HepG2 (cell line): ENCODE results near the gene PLIN4. TPM values are rescaled to one million over a fixed set of nuclear protein-coding genes. Genes with fewer than 3 reads are reported as not detected.

Experiments used
- BRCA1 ChIP-seq: sonication (generic); formaldehyde crosslinking; IDR thresholded peaks from 2 replicates; pipeline ENCODE4 v1.4.0; 2020; ENCODE audit warnings: missing genetic modification reagents
- BRD4 ChIP-seq: sonication (generic); formaldehyde crosslinking; IDR thresholded peaks from 2 replicates; pipeline ENCODE4 v1.4.0; 2020; ENCODE audit warnings: missing genetic modification reagents
- HOXA7 ChIP-seq: sonication (generic); formaldehyde crosslinking; IDR thresholded peaks from 2 replicates; pipeline ENCODE4 v1.8.1; 2022; ENCODE audit warnings: mild to moderate bottlenecking, missing genetic modification reagents, moderate library complexity
- NRL ChIP-seq: sonication (generic); formaldehyde crosslinking; IDR thresholded peaks from 2 replicates; pipeline ENCODE4 v1.5.0; 2020; ENCODE audit warnings: missing genetic modification reagents, mild to moderate bottlenecking, moderate library complexity, borderline replicate concordance
- PAXIP1 ChIP-seq: sonication (generic); formaldehyde crosslinking; conservative IDR thresholded peaks from 2 replicates; pipeline ENCODE4 v1.4.0; 2020; ENCODE audit warnings: mild to moderate bottlenecking, missing genetic modification reagents, moderate library complexity
- RAD21 ChIP-seq: fragments of 450-650 bp; formaldehyde crosslinking; IDR thresholded peaks from 2 replicates; pipeline ENCODE4 v1.5.0; 2020; ENCODE audit warnings: mild to moderate bottlenecking
- YEATS4 ChIP-seq: sonication (generic); formaldehyde crosslinking; IDR thresholded peaks from 2 replicates; pipeline ENCODE4 v1.4.0; 2020; ENCODE audit warnings: missing genetic modification reagents, borderline replicate concordance
- ZFP1 ChIP-seq: IDR thresholded peaks from 2 replicates; pipeline ENCODE4 v1.6.1; 2016
- ZFP91 ChIP-seq: sonication (generic); formaldehyde crosslinking; IDR thresholded peaks from 2 replicates; pipeline ENCODE4 v1.9.0; 2022; ENCODE audit warnings: missing genetic modification reagents, mild to moderate bottlenecking, borderline replicate concordance
- ZHX1 ChIP-seq: sonication (generic); formaldehyde crosslinking; IDR thresholded peaks from 2 replicates; pipeline ENCODE4 v1.8.1; 2022; ENCODE audit warnings: low read depth, mild to moderate bottlenecking, missing genetic modification reagents
- ZMAT3 ChIP-seq: sonication (generic); formaldehyde crosslinking; conservative IDR thresholded peaks from 2 replicates; pipeline ENCODE4 v1.7.0; 2021; ENCODE audit warnings: missing genetic modification reagents
- ZMYM4 ChIP-seq: sonication (generic); formaldehyde crosslinking; IDR thresholded peaks from 2 replicates; pipeline ENCODE4 v1.8.1; 2023; ENCODE audit warnings: mild to moderate bottlenecking, missing genetic modification reagents
- ZNF598 ChIP-seq: sonication (generic); formaldehyde crosslinking; IDR thresholded peaks from 2 replicates; pipeline ENCODE4 v1.5.1; 2020; ENCODE audit warnings: mild to moderate bottlenecking, missing genetic modification reagents, borderline replicate concordance
- ZNF891 ChIP-seq: sonication (generic); formaldehyde crosslinking; IDR thresholded peaks from 2 replicates; pipeline ENCODE4 v1.5.0; 2020; ENCODE audit warnings: mild to moderate bottlenecking, missing genetic modification reagents
- polyA plus RNA-seq, 8 experiments: library from polyadenylated mRNA; depleted of rRNA in 3 of 8; stranded (reverse) in 7 of 8; unstranded in 1 of 8; fragments of >200 nt; fragmentation: Illumina TruSeq in 4 of 8; extraction: Trizol in 4 of 8; gene quantifications; 2 replicates each; pipeline versions ENCODE4 v1.2.1 to v1.2.3, GENCODE V29; 2011 to 2016; ENCODE audit warnings: low read depth in 4 of 8, missing spikeins in 1 of 8, mixed read lengths in 1 of 8; ENCODE audit not compliant: insufficient read depth in 1 of 8
- total RNA-seq, 5 experiments: library from RNA; depleted of rRNA; stranded (reverse); fragments of >200 nt; fragmentation: Illumina TruSeq; extraction: Trizol; gene quantifications; 2 replicates each; pipeline ENCODE4 v1.2.3, GENCODE V29; 2016; ENCODE audit warnings: low read depth in 1 of 5
- TF ChIP-seq, protein P1 (sequence below), 2 experiments: sonication (generic) in 1 of 2; formaldehyde crosslinking in 1 of 2; IDR thresholded peaks; 2 replicates each; pipeline versions ENCODE4 v1.4.0 to v1.6.1; 2018 to 2020; ENCODE audit warnings: missing genetic modification reagents in 2 of 2, borderline replicate concordance in 1 of 2, low read depth in 1 of 2, mild to moderate bottlenecking in 1 of 2, missing biosample characterization in 1 of 2
- TF ChIP-seq, protein P2 (sequence below): sonication (generic); formaldehyde crosslinking; IDR thresholded peaks from 2 replicates; pipeline ENCODE4 v1.4.0; 2020; ENCODE audit warnings: missing genetic modification reagents, mild to moderate bottlenecking, borderline replicate concordance

The PLIN4 gene
- total and polyA plus RNA-seq, 2 of the 13 experiments (the other 11 are each of a cell fraction or from before 2014, with no cell fraction given): 1.1 to 1.3 TPM

- no peak; the same call in 1 of the 2 replicates for TF ChIP-seq ZHX1
- TF ChIP-seq NRL (CRISPR knock-in tag): no peak
- TF ChIP-seq ZMYM4 (CRISPR knock-in tag): no peak
- TF ChIP-seq, protein P1, sequence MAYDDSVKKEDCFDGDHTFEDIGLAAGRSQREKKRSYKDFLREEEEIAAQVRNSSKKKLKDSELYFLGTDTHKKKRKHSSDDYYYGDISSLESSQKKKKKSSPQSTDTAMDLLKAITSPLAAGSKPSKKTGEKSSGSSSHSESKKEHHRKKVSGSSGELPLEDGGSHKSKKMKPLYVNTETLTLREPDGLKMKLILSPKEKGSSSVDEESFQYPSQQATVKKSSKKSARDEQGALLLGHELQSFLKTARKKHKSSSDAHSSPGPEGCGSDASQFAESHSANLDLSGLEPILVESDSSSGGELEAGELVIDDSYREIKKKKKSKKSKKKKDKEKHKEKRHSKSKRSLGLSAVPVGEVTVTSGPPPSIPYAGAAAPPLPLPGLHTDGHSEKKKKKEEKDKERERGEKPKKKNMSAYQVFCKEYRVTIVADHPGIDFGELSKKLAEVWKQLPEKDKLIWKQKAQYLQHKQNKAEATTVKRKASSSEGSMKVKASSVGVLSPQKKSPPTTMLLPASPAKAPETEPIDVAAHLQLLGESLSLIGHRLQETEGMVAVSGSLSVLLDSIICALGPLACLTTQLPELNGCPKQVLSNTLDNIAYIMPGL (CRISPR knock-in tag; IDR thresholded peaks at IDR 0.05; ENCODE audit: borderline replicate concordance in 1 of 2, low read depth in 1 of 2): 0 out of 4 replicates have a peak, but pooled peaks of 1 of the 2 experiments have one; percentile 26
- no peak for TF ChIP-seq ZFP1 (CRISPR knock-in tag)
- TF ChIP-seq ZFP91: peak; percentile 35; the same call in 1 of the 2 replicates
- TF ChIP-seq BRCA1 (CRISPR knock-in tag): no peak
- TF ChIP-seq, protein P2, sequence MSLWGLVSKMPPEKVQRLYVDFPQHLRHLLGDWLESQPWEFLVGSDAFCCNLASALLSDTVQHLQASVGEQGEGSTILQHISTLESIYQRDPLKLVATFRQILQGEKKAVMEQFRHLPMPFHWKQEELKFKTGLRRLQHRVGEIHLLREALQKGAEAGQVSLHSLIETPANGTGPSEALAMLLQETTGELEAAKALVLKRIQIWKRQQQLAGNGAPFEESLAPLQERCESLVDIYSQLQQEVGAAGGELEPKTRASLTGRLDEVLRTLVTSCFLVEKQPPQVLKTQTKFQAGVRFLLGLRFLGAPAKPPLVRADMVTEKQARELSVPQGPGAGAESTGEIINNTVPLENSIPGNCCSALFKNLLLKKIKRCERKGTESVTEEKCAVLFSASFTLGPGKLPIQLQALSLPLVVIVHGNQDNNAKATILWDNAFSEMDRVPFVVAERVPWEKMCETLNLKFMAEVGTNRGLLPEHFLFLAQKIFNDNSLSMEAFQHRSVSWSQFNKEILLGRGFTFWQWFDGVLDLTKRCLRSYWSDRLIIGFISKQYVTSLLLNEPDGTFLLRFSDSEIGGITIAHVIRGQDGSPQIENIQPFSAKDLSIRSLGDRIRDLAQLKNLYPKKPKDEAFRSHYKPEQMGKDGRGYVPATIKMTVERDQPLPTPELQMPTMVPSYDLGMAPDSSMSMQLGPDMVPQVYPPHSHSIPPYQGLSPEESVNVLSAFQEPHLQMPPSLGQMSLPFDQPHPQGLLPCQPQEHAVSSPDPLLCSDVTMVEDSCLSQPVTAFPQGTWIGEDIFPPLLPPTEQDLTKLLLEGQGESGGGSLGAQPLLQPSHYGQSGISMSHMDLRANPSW (CRISPR knock-in tag): no peak
- TF ChIP-seq RAD21 (CRISPR knock-in tag): no peak
- peak; percentile 89 for TF ChIP-seq PAXIP1 (CRISPR knock-in tag)
- TF ChIP-seq ZNF891: no peak
- no peak for TF ChIP-seq ZMAT3 (CRISPR knock-in tag)
- TF ChIP-seq BRD4 (CRISPR knock-in tag): no peak
- no peak for TF ChIP-seq HOXA7 (CRISPR knock-in tag)
- no peak for TF ChIP-seq ZNF598 (CRISPR knock-in tag)
- peak; percentile 23; the same call in 1 of the 2 replicates for TF ChIP-seq YEATS4
Observed at GRCh38 chr19:4521170-4521887, 3.0 kb upstream of the PLIN4 start (continued).
